Ishikawa (cell line): ENCODE results near the gene TTC31.

Source experiments
- CEBPB ChIP-seq: IDR thresholded peaks from 2 replicates; pipeline ENCODE4 v1.6.1; 2012
- CREB1 ChIP-seq: IDR thresholded peaks from 2 replicates; pipeline ENCODE4 v1.6.1; 2012; ENCODE audit warnings: low read depth
- EGR1 ChIP-seq: IDR thresholded peaks from 2 replicates; pipeline ENCODE4 v1.6.1; 2012
- NFIC ChIP-seq: IDR thresholded peaks from 2 replicates; pipeline ENCODE4 v1.6.1; 2012
- RAD21 ChIP-seq: IDR thresholded peaks from 2 replicates; pipeline ENCODE4 v1.6.1; 2012; ENCODE audit warnings: low read depth
- TAF1 ChIP-seq: IDR thresholded peaks from 2 replicates; pipeline ENCODE4 v1.6.1; 2012; ENCODE audit warnings: low read depth, mild to moderate bottlenecking
- YY1 ChIP-seq: IDR thresholded peaks from 2 replicates; pipeline ENCODE4 v1.6.1; 2012; ENCODE audit warnings: low read depth
- ZBTB7A ChIP-seq: IDR thresholded peaks from 2 replicates; pipeline ENCODE4 v1.6.1; 2012; ENCODE audit warnings: low read depth
- TF ChIP-seq, protein P1 (sequence below): IDR thresholded peaks from 2 replicates; pipeline ENCODE4 v1.6.1; 2012; ENCODE audit warnings: low read depth, mild to moderate bottlenecking
- TF ChIP-seq, protein P2 (sequence below): IDR thresholded peaks from 2 replicates; pipeline ENCODE4 v1.6.1; 2012
- TF ChIP-seq, protein P3 (sequence below): IDR thresholded peaks from 2 replicates; pipeline ENCODE4 v1.6.1; 2012

DNA sequence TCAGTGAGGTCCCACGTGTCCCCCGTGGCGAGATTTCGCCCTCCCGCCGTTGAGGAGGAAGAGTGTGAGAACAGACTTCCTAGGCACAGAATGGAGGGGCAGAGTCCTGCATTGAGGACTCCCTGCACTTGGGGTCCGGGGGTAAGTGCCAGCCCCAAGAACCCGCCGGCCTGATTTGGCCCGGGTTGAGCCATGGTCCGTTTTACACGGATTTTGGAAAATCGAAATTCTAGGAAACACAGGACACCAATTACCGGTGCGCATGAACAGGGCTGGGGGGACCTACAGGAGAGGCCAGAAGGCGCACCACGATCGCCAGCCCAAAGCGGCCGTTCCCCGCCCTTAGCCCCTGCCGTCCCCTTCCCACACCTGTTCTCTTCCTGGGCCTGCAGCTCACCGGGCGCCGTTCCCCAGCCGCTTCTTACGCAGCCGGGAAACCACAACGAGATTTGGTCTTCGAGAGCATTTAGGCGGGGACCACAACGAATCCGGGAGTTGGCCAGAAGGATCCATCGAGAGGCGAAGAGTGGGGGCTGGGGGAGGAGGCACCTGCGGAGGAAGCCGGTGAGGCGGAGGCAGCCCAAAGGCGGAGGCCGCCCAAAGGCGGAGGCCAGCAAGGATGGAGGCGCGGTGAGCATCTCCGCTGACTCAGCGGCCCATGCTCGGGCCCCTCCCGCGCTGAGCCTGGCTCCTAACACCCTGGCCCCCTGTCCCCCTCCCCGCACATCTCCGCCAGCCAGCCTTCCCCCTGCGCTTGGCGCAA lies 30.9 kb downstream of the TTC31 start:
- TF ChIP-seq TAF1, result no peak
- TF ChIP-seq, protein P1, sequence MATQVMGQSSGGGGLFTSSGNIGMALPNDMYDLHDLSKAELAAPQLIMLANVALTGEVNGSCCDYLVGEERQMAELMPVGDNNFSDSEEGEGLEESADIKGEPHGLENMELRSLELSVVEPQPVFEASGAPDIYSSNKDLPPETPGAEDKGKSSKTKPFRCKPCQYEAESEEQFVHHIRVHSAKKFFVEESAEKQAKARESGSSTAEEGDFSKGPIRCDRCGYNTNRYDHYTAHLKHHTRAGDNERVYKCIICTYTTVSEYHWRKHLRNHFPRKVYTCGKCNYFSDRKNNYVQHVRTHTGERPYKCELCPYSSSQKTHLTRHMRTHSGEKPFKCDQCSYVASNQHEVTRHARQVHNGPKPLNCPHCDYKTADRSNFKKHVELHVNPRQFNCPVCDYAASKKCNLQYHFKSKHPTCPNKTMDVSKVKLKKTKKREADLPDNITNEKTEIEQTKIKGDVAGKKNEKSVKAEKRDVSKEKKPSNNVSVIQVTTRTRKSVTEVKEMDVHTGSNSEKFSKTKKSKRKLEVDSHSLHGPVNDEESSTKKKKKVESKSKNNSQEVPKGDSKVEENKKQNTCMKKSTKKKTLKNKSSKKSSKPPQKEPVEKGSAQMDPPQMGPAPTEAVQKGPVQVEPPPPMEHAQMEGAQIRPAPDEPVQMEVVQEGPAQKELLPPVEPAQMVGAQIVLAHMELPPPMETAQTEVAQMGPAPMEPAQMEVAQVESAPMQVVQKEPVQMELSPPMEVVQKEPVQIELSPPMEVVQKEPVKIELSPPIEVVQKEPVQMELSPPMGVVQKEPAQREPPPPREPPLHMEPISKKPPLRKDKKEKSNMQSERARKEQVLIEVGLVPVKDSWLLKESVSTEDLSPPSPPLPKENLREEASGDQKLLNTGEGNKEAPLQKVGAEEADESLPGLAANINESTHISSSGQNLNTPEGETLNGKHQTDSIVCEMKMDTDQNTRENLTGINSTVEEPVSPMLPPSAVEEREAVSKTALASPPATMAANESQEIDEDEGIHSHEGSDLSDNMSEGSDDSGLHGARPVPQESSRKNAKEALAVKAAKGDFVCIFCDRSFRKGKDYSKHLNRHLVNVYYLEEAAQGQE, result no peak
- TF ChIP-seq RAD21, result no peak
- no peak for TF ChIP-seq CEBPB
- no peak for TF ChIP-seq EGR1
- TF ChIP-seq, protein P2, sequence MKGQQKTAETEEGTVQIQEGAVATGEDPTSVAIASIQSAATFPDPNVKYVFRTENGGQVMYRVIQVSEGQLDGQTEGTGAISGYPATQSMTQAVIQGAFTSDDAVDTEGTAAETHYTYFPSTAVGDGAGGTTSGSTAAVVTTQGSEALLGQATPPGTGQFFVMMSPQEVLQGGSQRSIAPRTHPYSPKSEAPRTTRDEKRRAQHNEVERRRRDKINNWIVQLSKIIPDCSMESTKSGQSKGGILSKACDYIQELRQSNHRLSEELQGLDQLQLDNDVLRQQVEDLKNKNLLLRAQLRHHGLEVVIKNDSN, result no peak
- no peak for TF ChIP-seq CREB1
- no peak for TF ChIP-seq NFIC
- TF ChIP-seq ZBTB7A, result no peak
- TF ChIP-seq YY1, result no peak
- TF ChIP-seq, protein P3, sequence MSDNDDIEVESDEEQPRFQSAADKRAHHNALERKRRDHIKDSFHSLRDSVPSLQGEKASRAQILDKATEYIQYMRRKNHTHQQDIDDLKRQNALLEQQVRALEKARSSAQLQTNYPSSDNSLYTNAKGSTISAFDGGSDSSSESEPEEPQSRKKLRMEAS, result no peak
